Measurements from ENCODE around the gene DCP2.

GRCh38 chr5:112973904-112974303, 2.7 kb upstream of the DCP2 start:
- TF ChIP-seq CTCF (IDR thresholded peaks at IDR 0.05) = no peak
- no peak for TF ChIP-seq POLR2A (IDR thresholded peaks at IDR 0.05)

All from Peyer's patch (tissue), 4 donors.